H1 (cell line): Measurements from ENCODE around the gene IFITM10. TPM values are rescaled to one million over a fixed set of nuclear protein-coding genes. Genes with fewer than 3 reads are reported as not detected.

Source experiments
- CTCF ChIA-PET: fragments of 300-600 bp; sonication (Branson Sonifier 250); formaldehyde crosslinking; loops from one replicate; lab custom pipeline; 2021; ENCODE audit not compliant: partially characterized antibody; lab: Charles Lee
- POLR2A ChIA-PET: fragments of 300-600 bp; sonication (Branson Sonifier 250); formaldehyde crosslinking; loops from one replicate; lab custom pipeline; 2021; ENCODE audit warnings: inconsistent platforms; ENCODE audit not compliant: partially characterized antibody; lab: Charles Lee
- DNase-seq, 2 experiments: peaks; one replicate each; pipeline versions ENCODE4 v3.0.0 to v3.0.0-alpha.2; 2010 to 2022; ENCODE audit warnings: low spot score in 2 of 2, low read depth in 1 of 2, mixed read lengths in 1 of 2
- FAIRE-seq: peaks from 2 replicates; lab custom pipeline; 2011; peaks lifted over from hg19 to GRCh38; lab: Jason Lieb, UNC
- H2AFZ ChIP-seq: 2 replicates; pipeline ENCODE4 v1.8.1; 2012; ENCODE audit warnings: low read length, inconsistent platforms
- H2AK5ac ChIP-seq: 2 replicates; pipeline ENCODE4 v1.6.1; 2013; ENCODE audit warnings: low read depth, low read length
- H2BK120ac ChIP-seq: replicated peaks from 2 replicates; pipeline ENCODE3; 2013; ENCODE audit warnings: low read depth, low read length, inconsistent platforms
- H2BK12ac ChIP-seq: 2 replicates; pipeline ENCODE4 v1.6.1; 2013; ENCODE audit warnings: low read depth, low read length
- H2BK15ac ChIP-seq: 2 replicates; pipeline ENCODE4 v1.6.1; 2013; ENCODE audit warnings: low read length
- H2BK20ac ChIP-seq: 2 replicates; pipeline ENCODE4 v1.6.1; 2013; ENCODE audit warnings: low read length
- H2BK5ac ChIP-seq: 2 replicates; pipeline ENCODE4 v1.6.1; 2013; ENCODE audit warnings: low read depth, low read length
- H3K14ac ChIP-seq: 2 replicates; pipeline ENCODE4 v1.6.1; 2013; ENCODE audit warnings: inconsistent platforms; ENCODE audit not compliant: insufficient read length
- H3K18ac ChIP-seq: 2 replicates; pipeline ENCODE4 v1.6.1; 2013; ENCODE audit warnings: low read length; ENCODE audit errors: extremely low read depth
- H3K23ac ChIP-seq: 2 replicates; pipeline ENCODE4 v1.6.1; 2013; ENCODE audit warnings: inconsistent platforms; ENCODE audit not compliant: insufficient read length
- H3K23me2 ChIP-seq: 2 replicates; pipeline ENCODE4 v1.6.1; 2013; ENCODE audit warnings: low read depth, low read length
- H3K27ac ChIP-seq: 2 replicates; pipeline ENCODE4 v1.6.1; 2011; ENCODE audit warnings: low read depth, low read length, inconsistent platforms
- H3K27me3 ChIP-seq, 4 experiments: replicated peaks in 1 of 4; 1 replicate in 1 of 4; 2 replicates in 3 of 4; pipeline versions ENCODE4 v1.6.1 to v1.8.1; 2011 to 2013; ENCODE audit warnings: low read length in 3 of 4, mild to moderate bottlenecking in 3 of 4, inconsistent platforms in 2 of 4, mixed read lengths in 2 of 4, moderate library complexity in 1 of 4; ENCODE audit not compliant: control insufficient read depth in 3 of 4, insufficient read depth in 3 of 4; ENCODE audit errors: extremely low read depth in 1 of 4
- H3K36me3 ChIP-seq, 4 experiments: 2 replicates each; pipeline versions ENCODE4 v1.6.1 to v1.8.1; 2011 to 2013; ENCODE audit warnings: mild to moderate bottlenecking in 4 of 4, low read length in 3 of 4, moderate library complexity in 2 of 4, control low read depth in 1 of 4, inconsistent platforms in 1 of 4; ENCODE audit not compliant: insufficient read depth in 4 of 4, control insufficient read depth in 2 of 4
- H3K4ac ChIP-seq: replicated peaks from 2 replicates; pipeline ENCODE3; 2013; ENCODE audit warnings: low read length, low read depth, mixed read lengths, inconsistent platforms; ENCODE audit not compliant: insufficient read length
- H3K4me1 ChIP-seq, 4 experiments: replicated peaks in 1 of 4; 1 replicate in 1 of 4; 2 replicates in 3 of 4; pipeline versions ENCODE4 v1.6.1 to v1.8.1; 2011 to 2013; ENCODE audit warnings: low read length in 3 of 4, inconsistent platforms in 2 of 4, mixed read lengths in 1 of 4; ENCODE audit not compliant: insufficient read depth in 4 of 4, control insufficient read depth in 3 of 4
- H3K4me2 ChIP-seq, 2 experiments: 2 replicates each; pipeline versions ENCODE4 v1.6.1 to v1.8.1; 2011 to 2013; ENCODE audit warnings: low read depth in 2 of 2, low read length in 2 of 2, control low read depth in 1 of 2, inconsistent platforms in 1 of 2, mild to moderate bottlenecking in 1 of 2; ENCODE audit not compliant: insufficient read depth in 1 of 2
- H3K4me3 ChIP-seq, 4 experiments: fragments of 200-600, 300-600 bp in 1 of 4; sonication (generic), shearing (Covaris generic), sonication (Bioruptor Twin) in 1 of 4; 2 replicates each; pipeline versions ENCODE4 v1.5.1 to v1.8.1; 2011 to 2016; ENCODE audit warnings: low read length in 4 of 4, low read depth in 3 of 4, control low read depth in 2 of 4, inconsistent platforms in 2 of 4, mild to moderate bottlenecking in 2 of 4, mixed read lengths in 1 of 4, moderate library complexity in 1 of 4; ENCODE audit not compliant: insufficient read depth in 2 of 4; ENCODE audit errors: extremely low read depth in 1 of 4
- H3K56ac ChIP-seq: replicated peaks from 2 replicates; pipeline ENCODE3; 2013; ENCODE audit warnings: low read depth, mild to moderate bottlenecking, mixed read lengths, low read length, inconsistent platforms; ENCODE audit not compliant: insufficient read length
- H3K79me1 ChIP-seq: 2 replicates; pipeline ENCODE4 v1.6.1; 2013; ENCODE audit warnings: low read depth, low read length, control low read depth
- H3K79me2 ChIP-seq, 2 experiments: 2 replicates each; pipeline versions ENCODE4 v1.6.1 to v1.8.1; 2012 to 2013; ENCODE audit warnings: low read length in 2 of 2, mild to moderate bottlenecking in 2 of 2, inconsistent platforms in 1 of 2; ENCODE audit not compliant: insufficient read depth in 2 of 2, control insufficient read depth in 1 of 2
- H3K9ac ChIP-seq, 4 experiments: replicated peaks in 1 of 4; 1 replicate in 1 of 4; 2 replicates in 3 of 4; pipeline versions ENCODE4 v1.6.1 to v1.8.1; 2011 to 2013; ENCODE audit warnings: low read depth in 3 of 4, low read length in 3 of 4, control low read depth in 2 of 4, mild to moderate bottlenecking in 2 of 4, moderate library complexity in 2 of 4, inconsistent platforms in 1 of 4; ENCODE audit errors: extremely low read depth in 1 of 4
- H3K9me3 ChIP-seq, 2 experiments: 2 replicates each; pipeline versions ENCODE4 v1.6.1 to v1.8.1; 2012 to 2013; ENCODE audit warnings: mild to moderate bottlenecking in 2 of 2, moderate library complexity in 2 of 2, control low read depth in 1 of 2, inconsistent platforms in 1 of 2, low read depth in 1 of 2, low read length in 1 of 2, mixed read lengths in 1 of 2; ENCODE audit not compliant: insufficient read depth in 2 of 2
- H4K20me1 ChIP-seq, 2 experiments: replicated peaks in 1 of 2; 2 replicates each; pipeline versions ENCODE3 to v1.8.1; 2011 to 2013; ENCODE audit warnings: inconsistent platforms in 2 of 2, low read length in 2 of 2, mild to moderate bottlenecking in 1 of 2; ENCODE audit not compliant: insufficient read depth in 2 of 2, control insufficient read depth in 1 of 2
- H4K5ac ChIP-seq: 2 replicates; pipeline ENCODE4 v1.6.1; 2013; ENCODE audit warnings: low read length, low read depth, mixed read lengths, inconsistent platforms; ENCODE audit not compliant: insufficient read length
- H4K8ac ChIP-seq: 2 replicates; pipeline ENCODE4 v1.8.0; 2013; ENCODE audit warnings: mild to moderate bottlenecking, moderate library complexity, low read length, inconsistent platforms; ENCODE audit not compliant: insufficient read depth; ENCODE audit errors: extremely low read depth
- H4K91ac ChIP-seq: replicated peaks from 2 replicates; pipeline ENCODE3; 2013; ENCODE audit warnings: low read length, mixed read lengths, inconsistent platforms; ENCODE audit not compliant: insufficient read length
- CBX8 ChIP-seq: fragments of 300-800, 300-1000 bp; sonication (generic); IDR thresholded peaks from 2 replicates; pipeline ENCODE4 v1.7.1; 2016; ENCODE audit warnings: low read depth, low read length, borderline replicate concordance
- CREB1 ChIP-seq: IDR thresholded peaks from 2 replicates; pipeline ENCODE4 v1.6.1; 2012; ENCODE audit warnings: inconsistent platforms
- GABPA ChIP-seq: IDR thresholded peaks from 2 replicates; pipeline ENCODE4 v1.6.1; 2011; ENCODE audit warnings: mild to moderate bottlenecking, low read length, moderate library complexity, borderline replicate concordance; ENCODE audit not compliant: insufficient read depth
- GTF2F1 ChIP-seq: IDR thresholded peaks from 2 replicates; pipeline ENCODE4 v1.6.1; 2012; ENCODE audit warnings: low read depth, low read length, improper control_type of control experiment, borderline replicate concordance
- SIN3A ChIP-seq, 2 experiments: IDR thresholded peaks in 1 of 2; conservative IDR thresholded peaks in 1 of 2; 2 replicates each; pipeline ENCODE4 v1.6.1; 2011 to 2012; ENCODE audit warnings: low read length in 2 of 2, improper control_type of control experiment in 1 of 2, low read depth in 1 of 2, mild to moderate bottlenecking in 1 of 2
- SP2 ChIP-seq: IDR thresholded peaks from 2 replicates; pipeline ENCODE4 v1.6.1; 2012; ENCODE audit warnings: mild to moderate bottlenecking, low read length, inconsistent platforms
- WGBS, 2 experiments: shearing (Covaris generic) in 1 of 2; methylation state at CpG; one replicate each; pipeline versions ENCODE4 v1.1.6 to v1.1.7; 2013 to 2015; ENCODE audit warnings: low lambda C conversion rate in 2 of 2, mixed read lengths in 2 of 2, inconsistent platforms in 1 of 2, low coverage in 1 of 2, missing lambda C conversion rate in 1 of 2; ENCODE audit not compliant: insufficient replicate concordance in 2 of 2, insufficient coverage in 1 of 2, insufficient read length in 1 of 2; ENCODE audit errors: extremely low coverage in 1 of 2, missing lambda C conversion rate in 1 of 2; 5-methylcytosine and 5-hydroxymethylcytosine counted together
- polyA plus RNA-seq, 7 experiments: library from polyadenylated mRNA; depleted of rRNA in 3 of 7; stranded (reverse) in 5 of 7; unstranded in 2 of 7; fragments of >200 nt in 5 of 7; fragments of 200-250 nt in 2 of 7; gene quantifications; 1 replicate in 5 of 7; 2 replicates in 1 of 7; 4 replicates in 1 of 7; pipeline versions ENCODE4 v1.2.1 to v1.2.3, GENCODE V29; 2011 to 2013; ENCODE audit warnings: missing spikeins in 2 of 7, mixed read lengths in 2 of 7
- total RNA-seq: library from RNA; stranded (reverse); fragmentation: NEBNext Ultra II Directional; extraction: Animal tissue kit (Norgen Biotek cat#: 25700); gene quantifications from 2 replicates; pipeline ENCODE4 v1.2.1, GENCODE V29; 2021
- TF ChIP-seq, protein P1 (sequence below), 3 experiments: IDR thresholded peaks; 1 replicate in 2 of 3; 2 replicates in 1 of 3; pipeline versions ENCODE4 v1.5.1 to v1.6.1; 2011; ENCODE audit warnings: low read length in 3 of 3, mild to moderate bottlenecking in 3 of 3, inconsistent platforms in 2 of 3, low read depth in 1 of 3, moderate library complexity in 1 of 3; ENCODE audit not compliant: insufficient read depth in 1 of 3; ENCODE audit errors: control extremely low read depth in 1 of 3
- TF ChIP-seq, protein P2 (sequence below): IDR thresholded peaks from 2 replicates; pipeline ENCODE4 v1.6.1; 2012; ENCODE audit warnings: inconsistent platforms

The IFITM10 gene
- total and polyA plus RNA-seq, 2 of the 8 experiments (the other 6 are each of a cell fraction or from before 2014, with no cell fraction given), result 0.08 to 0.22 TPM

DNA sequence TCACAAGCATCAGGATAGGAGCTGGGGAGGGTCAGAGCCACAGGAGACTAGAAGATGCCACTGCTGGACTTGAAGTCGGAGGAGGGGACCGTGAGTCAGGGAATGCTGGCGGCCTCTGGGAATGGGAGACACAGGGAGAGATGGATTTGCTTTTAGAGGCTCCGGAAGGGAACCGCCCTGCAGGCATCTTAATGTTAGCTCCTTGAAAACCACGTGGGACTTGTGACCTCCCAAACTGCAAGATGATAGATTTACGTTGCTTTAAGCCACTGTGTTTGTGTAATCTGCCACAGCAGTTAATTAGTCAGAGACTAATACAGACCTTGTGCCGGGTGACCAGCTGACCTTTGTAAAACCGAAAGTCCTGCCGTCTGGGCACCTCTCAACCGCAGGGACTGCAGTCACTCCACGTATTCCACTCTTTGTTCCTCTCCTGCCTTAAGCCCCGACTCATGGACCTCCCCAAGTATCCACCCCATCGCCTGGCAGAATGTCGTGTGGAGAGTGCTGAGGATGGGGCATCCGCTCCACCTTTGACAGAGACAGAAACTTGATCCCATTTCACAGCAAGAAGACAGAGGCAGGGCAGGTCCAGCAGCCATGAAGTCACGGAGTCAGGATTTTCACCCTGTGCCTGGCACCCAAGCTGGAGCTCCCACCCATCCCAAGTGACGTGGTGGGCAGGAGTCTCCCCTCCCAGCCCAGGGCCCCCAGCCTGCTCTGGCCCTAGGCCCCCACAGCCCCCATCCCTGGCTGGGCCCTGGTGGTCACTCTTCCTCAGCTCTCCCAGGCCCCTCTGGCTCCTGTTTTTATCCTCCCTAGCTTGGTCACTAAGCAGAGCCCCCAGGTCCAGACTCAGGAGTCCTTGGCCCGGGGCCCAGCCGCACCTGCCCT, 32.7 kb upstream of the IFITM10 start:
- CTCF ChIA-PET, result interaction anchor here (0.9 to 4.2 kb wide), 8 partner anchors 11 to 368 kb away, joined by 3 to 21 read pairs (median 4); no protein-coding TSS in a partner anchor
- no peak for TF ChIP-seq SP2
- no peak for TF ChIP-seq CBX8
- TF ChIP-seq CREB1, result no peak
- TF ChIP-seq, protein P1, sequence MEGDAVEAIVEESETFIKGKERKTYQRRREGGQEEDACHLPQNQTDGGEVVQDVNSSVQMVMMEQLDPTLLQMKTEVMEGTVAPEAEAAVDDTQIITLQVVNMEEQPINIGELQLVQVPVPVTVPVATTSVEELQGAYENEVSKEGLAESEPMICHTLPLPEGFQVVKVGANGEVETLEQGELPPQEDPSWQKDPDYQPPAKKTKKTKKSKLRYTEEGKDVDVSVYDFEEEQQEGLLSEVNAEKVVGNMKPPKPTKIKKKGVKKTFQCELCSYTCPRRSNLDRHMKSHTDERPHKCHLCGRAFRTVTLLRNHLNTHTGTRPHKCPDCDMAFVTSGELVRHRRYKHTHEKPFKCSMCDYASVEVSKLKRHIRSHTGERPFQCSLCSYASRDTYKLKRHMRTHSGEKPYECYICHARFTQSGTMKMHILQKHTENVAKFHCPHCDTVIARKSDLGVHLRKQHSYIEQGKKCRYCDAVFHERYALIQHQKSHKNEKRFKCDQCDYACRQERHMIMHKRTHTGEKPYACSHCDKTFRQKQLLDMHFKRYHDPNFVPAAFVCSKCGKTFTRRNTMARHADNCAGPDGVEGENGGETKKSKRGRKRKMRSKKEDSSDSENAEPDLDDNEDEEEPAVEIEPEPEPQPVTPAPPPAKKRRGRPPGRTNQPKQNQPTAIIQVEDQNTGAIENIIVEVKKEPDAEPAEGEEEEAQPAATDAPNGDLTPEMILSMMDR (IDR thresholded peaks at IDR 0.05; ENCODE audit: control extremely low read depth in 1 of 3, insufficient read depth in 1 of 3, low read depth in 1 of 3, low read length in 3 of 3), result no peak
- TF ChIP-seq SIN3A (conservative IDR thresholded peaks at IDR 0.05 in 1 of 2, IDR thresholded peaks at IDR 0.05 in 1 of 2; ENCODE audit: low read depth in 1 of 2, low read length in 2 of 2), result no peak
- TF ChIP-seq, protein P2, sequence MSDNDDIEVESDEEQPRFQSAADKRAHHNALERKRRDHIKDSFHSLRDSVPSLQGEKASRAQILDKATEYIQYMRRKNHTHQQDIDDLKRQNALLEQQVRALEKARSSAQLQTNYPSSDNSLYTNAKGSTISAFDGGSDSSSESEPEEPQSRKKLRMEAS, result no peak
- TF ChIP-seq GABPA, result no peak
- no peak for TF ChIP-seq GTF2F1

More for the DNA sequence above, 32.7 kb upstream of the IFITM10 start:
- POLR2A ChIA-PET, result interaction anchor here (1.2 kb wide), 1 partner anchor 9 kb away, joined by 6 read pairs; no protein-coding TSS in a partner anchor
- no peak for FAIRE-seq
- peaks cover 2 to 15% (median 4%) of the 10 kb centered on the region in 4 experiments; a peak in 6 of 7 replicates for H3K4me1 ChIP-seq
- H3K9me3 ChIP-seq, result no peaks in the 10 kb centered on the region
- H3K23me2 ChIP-seq, result no peaks in the 10 kb centered on the region
- H3K79me2 ChIP-seq, result no peaks in the 10 kb centered on the region
- H4K91ac ChIP-seq, result peak overlapping the region; percentile 61
- DNase-seq, result no peak
- no peak overlapping the region for H3K56ac ChIP-seq
- H3K4ac ChIP-seq, result no peak overlapping the region
- H2BK5ac ChIP-seq, result no peak overlapping the region
- no peak overlapping the region for H2BK120ac ChIP-seq
- no peak overlapping the region for H3K27ac ChIP-seq
- no peaks in the 10 kb centered on the region for H3K79me1 ChIP-seq
- no peak overlapping the region for H2BK12ac ChIP-seq
- H3K4me3 ChIP-seq, result no peak overlapping the region
- H3K36me3 ChIP-seq, result no peaks in the 10 kb centered on the region
- no peak overlapping the region for H3K9ac ChIP-seq
- WGBS, 2 experiments, result 83% methylated on average over 17 of the region's 20 CpGs; no CpG with 5 or more reads in 1 of the 2 experiments
- H4K8ac ChIP-seq, result no peak overlapping the region
- peaks cover 0 to 3% (median 0%) of the 10 kb centered on the region in 4 experiments; a peak in 3 of 7 replicates for H3K27me3 ChIP-seq
- no peak overlapping the region for H2AFZ ChIP-seq
- H3K23ac ChIP-seq, result no peak overlapping the region
- H2BK15ac ChIP-seq, result no peak overlapping the region
- H3K4me2 ChIP-seq, result no peak overlapping the region
- H2BK20ac ChIP-seq, result no peak overlapping the region
- no peaks in the 10 kb centered on the region for H4K20me1 ChIP-seq
- no peak overlapping the region for H4K5ac ChIP-seq
- no peak overlapping the region for H2AK5ac ChIP-seq
- H3K18ac ChIP-seq, result peak overlapping the region; percentile 34; the same call in 1 of the 2 replicates
- no peak overlapping the region for H3K14ac ChIP-seq
